NCI-H2029 treated with DMSO at 0.1 percent for 48 hours (cell line): Measurements from ENCODE around the gene SAMD11.
"Not testable (repeated sequence)": the region's sequence is repeated elsewhere in the genome, so short reads cannot be mapped to it uniquely, and the experiment has no call there.

Source experiments
- DNase-seq: peaks from one replicate; lab custom pipeline; 2025; lab: John Stamatoyannopoulos, UW

SAMD11 gene

GRCh38 chr1:978069-978834 is 54.5 kb downstream of the SAMD11 start:
- no peak for DNase-seq

- DNase-seq, result no peak
Observed at GRCh38 chr1:978835-979743, 55.4 kb downstream of the SAMD11 start.

GRCh38 chr1:979744-980072 is 56.0 kb downstream of the SAMD11 start:
- DNase-seq, result no peak

GRCh38 chr1:980137-980571 is 56.4 kb downstream of the SAMD11 start:
- DNase-seq, result no peak

- DNase-seq, result no peak
Observed at GRCh38 chr1:980602-981395, 57.1 kb downstream of the SAMD11 start.

- DNase-seq, result no peak
Observed at GRCh38 chr1:981491-981954, 57.8 kb downstream of the SAMD11 start.

- DNase-seq, result no peak
Observed at GRCh38 chr1:981955-982558, 58.3 kb downstream of the SAMD11 start, which contains the start of gene PERM1. Gene PERM1, minus strand, starts transcription at chr1:982093. Its CDS starts 1,064 bp downstream, at chr1:981029.

GRCh38 chr1:982765-983436 is 59.2 kb downstream of the SAMD11 start:
- DNase-seq, result no peak

- no peak for DNase-seq
Observed at GRCh38 chr1:983798-984475, 60.2 kb downstream of the SAMD11 start.

GRCh38 chr1:984476-984814 is 60.7 kb downstream of the SAMD11 start:
- DNase-seq, result no peak

GRCh38 chr1:985126-985525 is 61.4 kb downstream of the SAMD11 start:
- DNase-seq, result no peak

- not testable (repeated sequence) for DNase-seq
Observed at GRCh38 chr1:988061-988460, 64.3 kb downstream of the SAMD11 start.

GRCh38 chr1:991275-991674 is 67.6 kb downstream of the SAMD11 start:
- DNase-seq, result not testable (repeated sequence)

GRCh38 chr1:991895-992294 is 68.2 kb downstream of the SAMD11 start:
- no peak for DNase-seq

GRCh38 chr1:992362-992761 is 68.6 kb downstream of the SAMD11 start:
- no peak for DNase-seq

GRCh38 chr1:993379-993995 is 69.8 kb downstream of the SAMD11 start:
- DNase-seq, result no peak
